ENCODE data around the gene MAP4K4.
"Not testable (repeated sequence)": the region's sequence is repeated elsewhere in the genome, so short reads cannot be mapped to it uniquely, and the experiment has no call there.

MAP4K4 gene

GRCh38 chr2:101921953-101922325, 224.4 kb downstream of the MAP4K4 start:
- H3K4me2 ChIP-seq (ENCODE audit: insufficient read depth, low read length, poor library complexity, severe bottlenecking): no peak overlapping the region
- H3K9me3 ChIP-seq (replicated peaks in 1 of 2; ENCODE audit: control insufficient read depth in 2 of 2, insufficient read depth in 1 of 2, low read depth in 1 of 2, low read length in 2 of 2): no peaks in the 10 kb centered on the region
- no peaks in the 10 kb centered on the region for H3K79me1 ChIP-seq (ENCODE audit: low read depth, low read length)
- H2AK5ac ChIP-seq (ENCODE audit: low read depth, low read length): no peak overlapping the region
- H2BK15ac ChIP-seq (ENCODE audit: low read length): no peak overlapping the region
- no peak overlapping the region for H2BK120ac ChIP-seq (ENCODE audit: low read depth, low read length)
- no peak overlapping the region for H3K9ac ChIP-seq (ENCODE audit: low read depth, low read length, poor library complexity)
- H3K4me3 ChIP-seq (ENCODE audit: low read length in 2 of 2): no peak overlapping the region
- no peak overlapping the region for H3K4ac ChIP-seq (ENCODE audit: low read length)
- H3K27me3 ChIP-seq (ENCODE audit: control insufficient read depth in 3 of 3, insufficient read depth in 3 of 3, low read depth in 1 of 3, low read length in 3 of 3): no peaks in the 10 kb centered on the region
- no peaks in the 10 kb centered on the region for H3K36me3 ChIP-seq (replicated peaks in 1 of 2; ENCODE audit: control insufficient read depth in 2 of 2, insufficient read depth in 2 of 2, low read length in 2 of 2)
- H4K8ac ChIP-seq (ENCODE audit: low read depth, low read length): no peak overlapping the region
- H2AFZ ChIP-seq (ENCODE audit: low read length): no peak overlapping the region
- H3K14ac ChIP-seq (ENCODE audit: low read length): no peak overlapping the region
- no peak overlapping the region for H2BK5ac ChIP-seq (ENCODE audit: low read length)
- H2BK12ac ChIP-seq (ENCODE audit: low read length): no peak overlapping the region
- no peak for DNase-seq (ENCODE audit: low spot score)
- no peak overlapping the region for H3K18ac ChIP-seq (ENCODE audit: low read length)
- no peak overlapping the region for H3K23ac ChIP-seq (ENCODE audit: low read depth, low read length, poor library complexity)
- WGBS, 2 donors (ENCODE audit: extremely low coverage in 2 of 2, insufficient read length in 2 of 2, insufficient replicate concordance in 1 of 2): no CpG with 5 or more reads among the region's 2 CpGs
- H3K27ac ChIP-seq (replicated peaks; ENCODE audit: low read length): no peak overlapping the region
- H4K91ac ChIP-seq (ENCODE audit: low read depth, low read length, poor library complexity): no peak overlapping the region
- H3K4me1 ChIP-seq (ENCODE audit: control insufficient read depth in 2 of 2, insufficient read depth in 1 of 2, low read depth in 1 of 2, low read length in 2 of 2): no peaks in the 10 kb centered on the region

GRCh38 chr2:101924311-101924710, 226.8 kb downstream of the MAP4K4 start:
- H3K27ac ChIP-seq (replicated peaks; ENCODE audit: low read length); H4K8ac ChIP-seq (ENCODE audit: low read depth, low read length); H3K9me3 ChIP-seq (replicated peaks in 1 of 2; ENCODE audit: control insufficient read depth in 2 of 2, insufficient read depth in 1 of 2, low read depth in 1 of 2, low read length in 2 of 2); H3K18ac ChIP-seq (ENCODE audit: low read length); H3K4me1 ChIP-seq (ENCODE audit: control insufficient read depth in 2 of 2, insufficient read depth in 1 of 2, low read depth in 1 of 2, low read length in 2 of 2); DNase-seq (ENCODE audit: low spot score); H2AFZ ChIP-seq (ENCODE audit: low read length); H2BK120ac ChIP-seq (ENCODE audit: low read depth, low read length); H3K36me3 ChIP-seq (replicated peaks in 1 of 2; ENCODE audit: control insufficient read depth in 2 of 2, insufficient read depth in 2 of 2, low read length in 2 of 2); H2BK15ac ChIP-seq (ENCODE audit: low read length); H2BK12ac ChIP-seq (ENCODE audit: low read length); H3K4ac ChIP-seq (ENCODE audit: low read length); H3K27me3 ChIP-seq (ENCODE audit: control insufficient read depth in 3 of 3, insufficient read depth in 3 of 3, low read depth in 1 of 3, low read length in 3 of 3); H3K4me2 ChIP-seq (ENCODE audit: insufficient read depth, low read length, poor library complexity, severe bottlenecking); H3K14ac ChIP-seq (ENCODE audit: low read length); H3K79me1 ChIP-seq (ENCODE audit: low read depth, low read length); H3K23ac ChIP-seq (ENCODE audit: low read depth, low read length, poor library complexity); H3K4me3 ChIP-seq (ENCODE audit: low read length in 2 of 2); H4K91ac ChIP-seq (ENCODE audit: low read depth, low read length, poor library complexity); H2AK5ac ChIP-seq (ENCODE audit: low read depth, low read length); H3K9ac ChIP-seq (ENCODE audit: low read depth, low read length, poor library complexity); H2BK5ac ChIP-seq (ENCODE audit: low read length): not testable (repeated sequence)

- Histone ChIP-seq H3K4me1 (ENCODE audit: control insufficient read depth in 2 of 2, insufficient read depth in 1 of 2, low read depth in 1 of 2, low read length in 2 of 2) (no peaks in the 10 kb centered on the region), H4K8ac (ENCODE audit: low read depth, low read length) (no peak overlapping the region), H3K14ac (ENCODE audit: low read length) (no peak overlapping the region), H3K23ac (ENCODE audit: low read depth, low read length, poor library complexity) (no peak overlapping the region), H2AK5ac (ENCODE audit: low read depth, low read length) (no peak overlapping the region), H3K9me3 (replicated peaks in 1 of 2; ENCODE audit: control insufficient read depth in 2 of 2, insufficient read depth in 1 of 2, low read depth in 1 of 2, low read length in 2 of 2) (peaks cover 0 to 5% of the 10 kb centered on the region in 2 donors), H2AFZ (ENCODE audit: low read length) (no peak overlapping the region), H3K79me1 (ENCODE audit: low read depth, low read length) (no peaks in the 10 kb centered on the region), H4K91ac (ENCODE audit: low read depth, low read length, poor library complexity) (no peak overlapping the region), H3K18ac (ENCODE audit: low read length) (no peak overlapping the region), H2BK15ac (ENCODE audit: low read length) (no peak overlapping the region), H3K4me2 (ENCODE audit: insufficient read depth, low read length, poor library complexity, severe bottlenecking) (no peak overlapping the region), H2BK120ac (ENCODE audit: low read depth, low read length) (no peak overlapping the region), H2BK5ac (ENCODE audit: low read length) (no peak overlapping the region), H3K4ac (ENCODE audit: low read length) (no peak overlapping the region), H3K27ac (replicated peaks; ENCODE audit: low read length) (no peak overlapping the region), H3K9ac (ENCODE audit: low read depth, low read length, poor library complexity) (peak overlapping the region; percentile 65), H3K27me3 (ENCODE audit: control insufficient read depth in 3 of 3, insufficient read depth in 3 of 3, low read depth in 1 of 3, low read length in 3 of 3) (no peaks in the 10 kb centered on the region), H2BK12ac (ENCODE audit: low read length) (no peak overlapping the region), H3K4me3 (ENCODE audit: low read length in 2 of 2) (no peak overlapping the region), H3K36me3 (replicated peaks in 1 of 2; ENCODE audit: control insufficient read depth in 2 of 2, insufficient read depth in 2 of 2, low read length in 2 of 2) (no peaks in the 10 kb centered on the region)
- no peak for DNase-seq (ENCODE audit: low spot score)
- WGBS, 2 donors (ENCODE audit: extremely low coverage in 2 of 2, insufficient read length in 2 of 2, insufficient replicate concordance in 1 of 2): no CpG with 5 or more reads among the region's 3 CpGs
Measured at GRCh38 chr2:101930019-101930418, 232.5 kb downstream of the MAP4K4 start.

- no peak overlapping the region for H3K4me3 ChIP-seq (ENCODE audit: low read length in 2 of 2)
- no peak overlapping the region for H2BK15ac ChIP-seq (ENCODE audit: low read length)
- H3K4me1 ChIP-seq (ENCODE audit: control insufficient read depth in 2 of 2, insufficient read depth in 1 of 2, low read depth in 1 of 2, low read length in 2 of 2): no peaks in the 10 kb centered on the region
- no peak overlapping the region for H2AFZ ChIP-seq (ENCODE audit: low read length)
- H2BK5ac ChIP-seq (ENCODE audit: low read length): no peak overlapping the region
- H3K9ac ChIP-seq (ENCODE audit: low read depth, low read length, poor library complexity): no peak overlapping the region
- no peak overlapping the region for H3K18ac ChIP-seq (ENCODE audit: low read length)
- H2BK12ac ChIP-seq (ENCODE audit: low read length): no peak overlapping the region
- H3K4ac ChIP-seq (ENCODE audit: low read length): no peak overlapping the region
- H3K79me1 ChIP-seq (ENCODE audit: low read depth, low read length): no peaks in the 10 kb centered on the region
- no peak overlapping the region for H3K14ac ChIP-seq (ENCODE audit: low read length)
- H3K36me3 ChIP-seq (replicated peaks in 1 of 2; ENCODE audit: control insufficient read depth in 2 of 2, insufficient read depth in 2 of 2, low read length in 2 of 2): no peaks in the 10 kb centered on the region
- no peak overlapping the region for H3K23ac ChIP-seq (ENCODE audit: low read depth, low read length, poor library complexity)
- H3K27ac ChIP-seq (replicated peaks; ENCODE audit: low read length): no peak overlapping the region
- no peak overlapping the region for H2BK120ac ChIP-seq (ENCODE audit: low read depth, low read length)
- H4K8ac ChIP-seq (ENCODE audit: low read depth, low read length): no peak overlapping the region
- H2AK5ac ChIP-seq (ENCODE audit: low read depth, low read length): no peak overlapping the region
- no peak overlapping the region for H3K4me2 ChIP-seq (ENCODE audit: insufficient read depth, low read length, poor library complexity, severe bottlenecking)
- no peak overlapping the region for H4K91ac ChIP-seq (ENCODE audit: low read depth, low read length, poor library complexity)
- H3K9me3 ChIP-seq (replicated peaks in 1 of 2; ENCODE audit: control insufficient read depth in 2 of 2, insufficient read depth in 1 of 2, low read depth in 1 of 2, low read length in 2 of 2): peaks cover 0 to 5% of the 10 kb centered on the region in 2 donors
- H3K27me3 ChIP-seq (ENCODE audit: control insufficient read depth in 3 of 3, insufficient read depth in 3 of 3, low read depth in 1 of 3, low read length in 3 of 3): no peaks in the 10 kb centered on the region
- WGBS, 2 donors (ENCODE audit: extremely low coverage in 2 of 2, insufficient read length in 2 of 2, insufficient replicate concordance in 1 of 2): no CpG with 5 or more reads among the region's 4 CpGs
- no peak for DNase-seq (ENCODE audit: low spot score)
Measured at GRCh38 chr2:101930847-101931246, 233.3 kb downstream of the MAP4K4 start.
